Measurements from ENCODE around the gene CABLES2. TPM values are rescaled to one million over a fixed set of nuclear protein-coding genes. Genes with fewer than 3 reads are reported as not detected.

The CABLES2 gene
- total and polyA plus RNA-seq, 9 of the 15 experiments (the other 6 are each of a cell fraction or from before 2014, with no cell fraction given) = 0.46 to 4.2 (median 1.6) TPM

DNA sequence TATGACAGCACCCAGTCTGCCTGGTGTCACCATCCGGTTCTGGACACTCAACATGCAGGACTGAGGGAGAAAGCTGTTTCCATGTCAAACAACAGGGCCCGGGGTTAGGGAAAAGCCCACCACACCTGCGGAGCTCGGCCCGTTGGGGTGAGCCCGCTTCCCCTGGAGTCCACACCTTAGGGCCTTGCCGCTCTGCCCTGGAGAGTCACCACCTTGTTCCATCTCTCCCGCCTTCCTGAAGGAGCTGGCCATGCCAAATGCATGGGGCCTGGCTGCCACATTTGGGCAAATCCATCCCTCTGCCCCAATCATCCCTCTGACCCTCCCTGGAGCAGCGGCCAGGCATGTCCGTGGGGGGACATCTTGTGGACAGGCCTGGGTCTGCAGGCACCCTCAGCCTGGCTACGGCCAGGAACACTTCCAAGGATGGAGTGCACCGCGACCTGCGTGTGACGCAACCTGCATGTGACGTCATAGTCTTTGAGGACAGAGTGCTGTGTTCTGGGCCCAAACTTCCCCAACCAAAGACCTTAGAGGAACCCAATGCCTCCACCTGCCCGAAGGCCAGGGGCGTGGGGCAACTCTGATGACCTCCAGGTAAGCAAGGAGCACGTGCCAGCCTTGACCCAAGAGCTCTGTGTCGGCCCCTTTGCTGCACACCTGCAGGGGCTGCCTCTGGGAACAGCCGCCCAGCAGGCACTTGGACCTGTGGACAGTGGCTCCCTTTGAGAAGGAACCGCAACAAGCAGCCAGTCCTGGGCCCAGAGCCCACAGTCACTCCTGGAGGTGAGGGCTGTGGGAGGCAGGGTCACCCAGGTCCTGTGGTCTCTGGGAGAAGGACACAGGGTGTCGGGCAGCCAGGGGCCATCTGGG lies 1.7 kb downstream of the CABLES2 start (continued):
- peak; percentile 85 for TF ChIP-seq ATF3 (IDR thresholded peaks at IDR 0.05)
- TF ChIP-seq ATF3 (CRISPR knock-in tag; conservative IDR thresholded peaks at IDR 0.05) = no peak
- no peak for TF ChIP-seq MYC (IDR thresholded peaks at IDR 0.05; ENCODE audit: low read depth, low read length)
- TF ChIP-seq MYC (CRISPR knock-in tag; IDR thresholded peaks at IDR 0.05; ENCODE audit: borderline replicate concordance, low read depth) = no peak
- TF ChIP-seq SIX5 (IDR thresholded peaks at IDR 0.05; ENCODE audit: borderline replicate concordance in 1 of 2, insufficient read depth in 1 of 2, low read depth in 1 of 2, low read length in 2 of 2) = no peak
- no peak for TF ChIP-seq ZNF354B (CRISPR knock-in tag; IDR thresholded peaks at IDR 0.05)
- no peak for TF ChIP-seq BRCA1 (IDR thresholded peaks at IDR 0.05)
- no peak for TF ChIP-seq BRCA1 (CRISPR knock-in tag; IDR thresholded peaks at IDR 0.05)
- no peak for TF ChIP-seq CBFA2T3 (IDR thresholded peaks at IDR 0.05)
- TF ChIP-seq PTBP1 (IDR thresholded peaks at IDR 0.05; ENCODE audit: low read depth, low read length) = no peak
- TF ChIP-seq, protein P1, sequence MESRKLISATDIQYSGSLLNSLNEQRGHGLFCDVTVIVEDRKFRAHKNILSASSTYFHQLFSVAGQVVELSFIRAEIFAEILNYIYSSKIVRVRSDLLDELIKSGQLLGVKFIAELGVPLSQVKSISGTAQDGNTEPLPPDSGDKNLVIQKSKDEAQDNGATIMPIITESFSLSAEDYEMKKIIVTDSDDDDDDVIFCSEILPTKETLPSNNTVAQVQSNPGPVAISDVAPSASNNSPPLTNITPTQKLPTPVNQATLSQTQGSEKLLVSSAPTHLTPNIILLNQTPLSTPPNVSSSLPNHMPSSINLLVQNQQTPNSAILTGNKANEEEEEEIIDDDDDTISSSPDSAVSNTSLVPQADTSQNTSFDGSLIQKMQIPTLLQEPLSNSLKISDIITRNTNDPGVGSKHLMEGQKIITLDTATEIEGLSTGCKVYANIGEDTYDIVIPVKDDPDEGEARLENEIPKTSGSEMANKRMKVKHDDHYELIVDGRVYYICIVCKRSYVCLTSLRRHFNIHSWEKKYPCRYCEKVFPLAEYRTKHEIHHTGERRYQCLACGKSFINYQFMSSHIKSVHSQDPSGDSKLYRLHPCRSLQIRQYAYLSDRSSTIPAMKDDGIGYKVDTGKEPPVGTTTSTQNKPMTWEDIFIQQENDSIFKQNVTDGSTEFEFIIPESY (CRISPR knock-in tag; IDR thresholded peaks at IDR 0.05) = peak; percentile 97
- no peak for TF ChIP-seq CBFB (CRISPR knock-in tag; IDR thresholded peaks at IDR 0.05)
- TF ChIP-seq, protein P2, sequence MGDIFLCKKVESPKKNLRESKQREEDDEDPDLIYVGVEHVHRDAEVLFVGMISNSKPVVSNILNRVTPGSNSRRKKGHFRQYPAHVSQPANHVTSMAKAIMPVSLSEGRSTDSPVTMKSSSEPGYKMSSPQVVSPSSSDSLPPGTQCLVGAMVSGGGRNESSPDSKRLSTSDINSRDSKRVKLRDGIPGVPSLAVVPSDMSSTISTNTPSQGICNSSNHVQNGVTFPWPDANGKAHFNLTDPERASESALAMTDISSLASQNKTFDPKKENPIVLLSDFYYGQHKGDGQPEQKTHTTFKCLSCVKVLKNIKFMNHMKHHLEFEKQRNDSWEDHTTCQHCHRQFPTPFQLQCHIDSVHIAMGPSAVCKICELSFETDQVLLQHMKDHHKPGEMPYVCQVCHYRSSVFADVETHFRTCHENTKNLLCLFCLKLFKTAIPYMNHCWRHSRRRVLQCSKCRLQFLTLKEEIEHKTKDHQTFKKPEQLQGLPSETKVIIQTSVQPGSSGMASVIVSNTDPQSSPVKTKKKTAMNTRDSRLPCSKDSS (IDR thresholded peaks at IDR 0.05; ENCODE audit: low read depth, partially characterized antibody) = no peak
- TF ChIP-seq, protein P3, sequence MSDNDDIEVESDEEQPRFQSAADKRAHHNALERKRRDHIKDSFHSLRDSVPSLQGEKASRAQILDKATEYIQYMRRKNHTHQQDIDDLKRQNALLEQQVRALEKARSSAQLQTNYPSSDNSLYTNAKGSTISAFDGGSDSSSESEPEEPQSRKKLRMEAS (CRISPR knock-in tag; IDR thresholded peaks at IDR 0.05) = no peak; the same call in 1 of the 2 replicates
- TF ChIP-seq ZC3H4 (CRISPR knock-in tag; IDR thresholded peaks at IDR 0.05; ENCODE audit: borderline replicate concordance) = no peak
- TF ChIP-seq, protein P4, sequence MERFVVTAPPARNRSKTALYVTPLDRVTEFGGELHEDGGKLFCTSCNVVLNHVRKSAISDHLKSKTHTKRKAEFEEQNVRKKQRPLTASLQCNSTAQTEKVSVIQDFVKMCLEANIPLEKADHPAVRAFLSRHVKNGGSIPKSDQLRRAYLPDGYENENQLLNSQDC (CRISPR knock-in tag; IDR thresholded peaks at IDR 0.05) = no peak
- TF ChIP-seq DACH1 (IDR thresholded peaks at IDR 0.05; ENCODE audit: partially characterized antibody) = no peak
- TF ChIP-seq NBN (IDR thresholded peaks at IDR 0.05; ENCODE audit: low read depth) = no peak
- TF ChIP-seq CLOCK (CRISPR knock-in tag; IDR thresholded peaks at IDR 0.05; ENCODE audit: borderline replicate concordance) = no peak
- no peak for TF ChIP-seq ZBED1 (IDR thresholded peaks at IDR 0.05)
- TF ChIP-seq BHLHE40 (IDR thresholded peaks at IDR 0.05; ENCODE audit: low read length) = 0 out of 2 replicates have a peak, but pooled peaks have one; percentile 19

Measured in K562 (cell line).